ENCODE results near the gene PLEKHG5.

DNA sequence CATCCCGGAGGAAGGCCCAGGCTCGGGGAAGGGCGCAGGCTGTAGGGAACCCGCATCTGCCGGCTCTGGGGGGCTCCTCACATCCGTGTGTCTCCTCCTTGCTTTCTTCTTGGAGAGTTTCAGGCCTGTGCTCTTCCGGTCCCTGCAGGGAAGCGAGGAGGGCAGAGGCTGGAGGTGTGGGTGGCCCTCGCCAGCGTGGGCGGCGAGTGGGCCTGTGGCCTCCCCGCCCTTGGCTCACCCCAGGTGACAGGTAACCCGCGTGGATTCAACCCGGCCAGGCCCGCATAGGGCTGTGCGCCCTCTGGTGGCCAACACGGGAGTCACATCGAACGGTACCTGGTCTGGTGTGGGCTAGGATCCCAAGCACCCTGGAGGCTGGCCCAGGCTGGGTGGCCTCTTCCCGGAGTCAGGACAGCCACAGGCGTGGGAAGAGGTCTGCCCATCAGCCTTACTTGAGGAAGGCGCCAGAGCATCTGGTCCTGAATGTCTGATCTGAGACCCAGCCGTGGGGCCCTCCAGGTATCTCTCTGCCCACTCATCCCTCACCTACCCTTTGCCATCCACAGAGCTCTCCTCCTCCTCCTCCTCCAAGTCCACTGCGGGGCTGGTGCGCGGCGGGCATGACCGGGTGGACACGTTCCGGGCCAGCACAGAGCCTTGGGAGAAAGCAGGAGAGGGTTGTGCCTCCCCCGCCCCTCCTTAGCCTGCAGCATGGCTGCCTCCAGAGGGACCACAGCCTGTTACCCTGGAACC is 15.9 kb downstream of the PLEKHG5 start:
- TF ChIP-seq EZH2 (IDR thresholded peaks at IDR 0.05; ENCODE audit: borderline replicate concordance, low read depth, low read length, poor library complexity, severe bottlenecking), result no peak
- TF ChIP-seq CTCF (conservative IDR thresholded peaks at IDR 0.05; ENCODE audit: low read depth, low read length), result peak; percentile 97
